HCT116 (cell line): ENCODE results near the gene ARGLU1.

Experiments
- EZH2phosphoT487 ChIP-seq: fragments of 200-600 bp; IDR thresholded peaks from 2 replicates; pipeline ENCODE4 v1.6.1; 2018; ENCODE audit warnings: antibody characterized with exemption, borderline replicate concordance
- POLR2A ChIP-seq: IDR thresholded peaks from 2 replicates; pipeline ENCODE4 v1.7.0; 2011; ENCODE audit warnings: borderline replicate concordance; ENCODE audit not compliant: insufficient read depth, insufficient read length; ENCODE audit errors: extremely low read depth
- POLR2AphosphoS5 ChIP-seq: IDR thresholded peaks from 2 replicates; pipeline ENCODE4 v1.6.1; 2011; ENCODE audit warnings: mild to moderate bottlenecking, low read depth, low read length, moderate library complexity
- SIN3A ChIP-seq: IDR thresholded peaks from 2 replicates; pipeline ENCODE4 v1.6.1; 2012; ENCODE audit warnings: low read depth
- TCF7L2 ChIP-seq: IDR thresholded peaks from 2 replicates; pipeline ENCODE4 v1.7.0; 2011; ENCODE audit warnings: borderline replicate concordance, inconsistent platforms; ENCODE audit not compliant: insufficient read depth, insufficient read length; ENCODE audit errors: extremely low read depth
- YY1 ChIP-seq: IDR thresholded peaks from 2 replicates; pipeline ENCODE4 v1.6.1; 2011; ENCODE audit warnings: low read length, low read depth, moderate library complexity, mild to moderate bottlenecking; ENCODE audit not compliant: insufficient replicate concordance; ENCODE audit errors: extremely low read depth
- ZFX ChIP-seq: fragments of 450-650 bp; IDR thresholded peaks from 2 replicates; pipeline ENCODE4 v1.6.1; 2017
- TF ChIP-seq, protein P1 (sequence below), 3 experiments: fragments of 200-600 bp in 1 of 3; sonication (generic) in 1 of 3; IDR thresholded peaks in 2 of 3; conservative IDR thresholded peaks in 1 of 3; 2 replicates each; pipeline ENCODE4 v1.5.1; 2012 to 2017; ENCODE audit warnings: low read depth in 2 of 3, low read length in 2 of 3, antibody characterized with exemption in 1 of 3, borderline replicate concordance in 1 of 3, control low read depth in 1 of 3, mild to moderate bottlenecking in 1 of 3, mixed read lengths in 1 of 3, mixed run types in 1 of 3, moderate library complexity in 1 of 3; ENCODE audit not compliant: insufficient read depth in 1 of 3
- TF ChIP-seq, protein P2 (sequence below): IDR thresholded peaks from 2 replicates; pipeline ENCODE4 v1.6.1; 2012
- TF ChIP-seq, protein P3 (sequence below): IDR thresholded peaks from 2 replicates; pipeline ENCODE4 v1.6.1; 2012; ENCODE audit warnings: low read depth
- TF ChIP-seq, protein P4 (sequence below): IDR thresholded peaks from 2 replicates; pipeline ENCODE4 v1.6.1; 2012
- TF ChIP-seq, protein P5 (sequence below): IDR thresholded peaks from 2 replicates; pipeline ENCODE4 v1.6.1; 2011; ENCODE audit warnings: mild to moderate bottlenecking, low read length, moderate library complexity; ENCODE audit not compliant: insufficient replicate concordance; ENCODE audit errors: extremely low read depth

DNA sequence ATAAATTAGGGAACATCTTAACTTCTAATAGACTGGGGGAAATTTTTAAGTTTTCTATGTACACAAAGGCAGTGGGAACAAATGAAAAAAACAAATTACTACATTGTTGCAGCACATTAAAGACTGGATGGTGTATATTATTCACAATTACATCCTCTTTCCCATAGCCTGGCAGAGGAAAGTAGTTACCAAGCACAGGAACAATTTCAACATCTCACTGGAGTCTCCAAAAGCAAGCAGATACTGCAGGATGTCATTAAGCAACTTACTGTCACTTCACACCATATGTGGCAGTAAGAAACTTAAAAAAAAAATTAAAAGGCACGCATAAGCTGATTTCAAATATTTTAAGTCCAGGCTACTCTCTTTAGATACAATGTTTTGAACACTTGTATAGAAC is 26.1 kb downstream of the ARGLU1 start:
- TF ChIP-seq, protein P1, sequence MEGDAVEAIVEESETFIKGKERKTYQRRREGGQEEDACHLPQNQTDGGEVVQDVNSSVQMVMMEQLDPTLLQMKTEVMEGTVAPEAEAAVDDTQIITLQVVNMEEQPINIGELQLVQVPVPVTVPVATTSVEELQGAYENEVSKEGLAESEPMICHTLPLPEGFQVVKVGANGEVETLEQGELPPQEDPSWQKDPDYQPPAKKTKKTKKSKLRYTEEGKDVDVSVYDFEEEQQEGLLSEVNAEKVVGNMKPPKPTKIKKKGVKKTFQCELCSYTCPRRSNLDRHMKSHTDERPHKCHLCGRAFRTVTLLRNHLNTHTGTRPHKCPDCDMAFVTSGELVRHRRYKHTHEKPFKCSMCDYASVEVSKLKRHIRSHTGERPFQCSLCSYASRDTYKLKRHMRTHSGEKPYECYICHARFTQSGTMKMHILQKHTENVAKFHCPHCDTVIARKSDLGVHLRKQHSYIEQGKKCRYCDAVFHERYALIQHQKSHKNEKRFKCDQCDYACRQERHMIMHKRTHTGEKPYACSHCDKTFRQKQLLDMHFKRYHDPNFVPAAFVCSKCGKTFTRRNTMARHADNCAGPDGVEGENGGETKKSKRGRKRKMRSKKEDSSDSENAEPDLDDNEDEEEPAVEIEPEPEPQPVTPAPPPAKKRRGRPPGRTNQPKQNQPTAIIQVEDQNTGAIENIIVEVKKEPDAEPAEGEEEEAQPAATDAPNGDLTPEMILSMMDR (IDR thresholded peaks at IDR 0.05 in 2 of 3, conservative IDR thresholded peaks at IDR 0.05 in 1 of 3; ENCODE audit: borderline replicate concordance in 1 of 3, insufficient read depth in 1 of 3, low read depth in 2 of 3, low read length in 2 of 3) = no peak
- no peak for TF ChIP-seq YY1
- TF ChIP-seq POLR2AphosphoS5 = no peak
- TF ChIP-seq, protein P2, sequence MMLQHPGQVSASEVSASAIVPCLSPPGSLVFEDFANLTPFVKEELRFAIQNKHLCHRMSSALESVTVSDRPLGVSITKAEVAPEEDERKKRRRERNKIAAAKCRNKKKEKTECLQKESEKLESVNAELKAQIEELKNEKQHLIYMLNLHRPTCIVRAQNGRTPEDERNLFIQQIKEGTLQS = no peak
- TF ChIP-seq EZH2phosphoT487 = no peak
- no peak for TF ChIP-seq POLR2A
- TF ChIP-seq, protein P3, sequence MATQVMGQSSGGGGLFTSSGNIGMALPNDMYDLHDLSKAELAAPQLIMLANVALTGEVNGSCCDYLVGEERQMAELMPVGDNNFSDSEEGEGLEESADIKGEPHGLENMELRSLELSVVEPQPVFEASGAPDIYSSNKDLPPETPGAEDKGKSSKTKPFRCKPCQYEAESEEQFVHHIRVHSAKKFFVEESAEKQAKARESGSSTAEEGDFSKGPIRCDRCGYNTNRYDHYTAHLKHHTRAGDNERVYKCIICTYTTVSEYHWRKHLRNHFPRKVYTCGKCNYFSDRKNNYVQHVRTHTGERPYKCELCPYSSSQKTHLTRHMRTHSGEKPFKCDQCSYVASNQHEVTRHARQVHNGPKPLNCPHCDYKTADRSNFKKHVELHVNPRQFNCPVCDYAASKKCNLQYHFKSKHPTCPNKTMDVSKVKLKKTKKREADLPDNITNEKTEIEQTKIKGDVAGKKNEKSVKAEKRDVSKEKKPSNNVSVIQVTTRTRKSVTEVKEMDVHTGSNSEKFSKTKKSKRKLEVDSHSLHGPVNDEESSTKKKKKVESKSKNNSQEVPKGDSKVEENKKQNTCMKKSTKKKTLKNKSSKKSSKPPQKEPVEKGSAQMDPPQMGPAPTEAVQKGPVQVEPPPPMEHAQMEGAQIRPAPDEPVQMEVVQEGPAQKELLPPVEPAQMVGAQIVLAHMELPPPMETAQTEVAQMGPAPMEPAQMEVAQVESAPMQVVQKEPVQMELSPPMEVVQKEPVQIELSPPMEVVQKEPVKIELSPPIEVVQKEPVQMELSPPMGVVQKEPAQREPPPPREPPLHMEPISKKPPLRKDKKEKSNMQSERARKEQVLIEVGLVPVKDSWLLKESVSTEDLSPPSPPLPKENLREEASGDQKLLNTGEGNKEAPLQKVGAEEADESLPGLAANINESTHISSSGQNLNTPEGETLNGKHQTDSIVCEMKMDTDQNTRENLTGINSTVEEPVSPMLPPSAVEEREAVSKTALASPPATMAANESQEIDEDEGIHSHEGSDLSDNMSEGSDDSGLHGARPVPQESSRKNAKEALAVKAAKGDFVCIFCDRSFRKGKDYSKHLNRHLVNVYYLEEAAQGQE = no peak
- TF ChIP-seq, protein P4, sequence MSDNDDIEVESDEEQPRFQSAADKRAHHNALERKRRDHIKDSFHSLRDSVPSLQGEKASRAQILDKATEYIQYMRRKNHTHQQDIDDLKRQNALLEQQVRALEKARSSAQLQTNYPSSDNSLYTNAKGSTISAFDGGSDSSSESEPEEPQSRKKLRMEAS = no peak
- no peak for TF ChIP-seq SIN3A
- no peak for TF ChIP-seq TCF7L2
- TF ChIP-seq ZFX = no peak
- TF ChIP-seq, protein P5, sequence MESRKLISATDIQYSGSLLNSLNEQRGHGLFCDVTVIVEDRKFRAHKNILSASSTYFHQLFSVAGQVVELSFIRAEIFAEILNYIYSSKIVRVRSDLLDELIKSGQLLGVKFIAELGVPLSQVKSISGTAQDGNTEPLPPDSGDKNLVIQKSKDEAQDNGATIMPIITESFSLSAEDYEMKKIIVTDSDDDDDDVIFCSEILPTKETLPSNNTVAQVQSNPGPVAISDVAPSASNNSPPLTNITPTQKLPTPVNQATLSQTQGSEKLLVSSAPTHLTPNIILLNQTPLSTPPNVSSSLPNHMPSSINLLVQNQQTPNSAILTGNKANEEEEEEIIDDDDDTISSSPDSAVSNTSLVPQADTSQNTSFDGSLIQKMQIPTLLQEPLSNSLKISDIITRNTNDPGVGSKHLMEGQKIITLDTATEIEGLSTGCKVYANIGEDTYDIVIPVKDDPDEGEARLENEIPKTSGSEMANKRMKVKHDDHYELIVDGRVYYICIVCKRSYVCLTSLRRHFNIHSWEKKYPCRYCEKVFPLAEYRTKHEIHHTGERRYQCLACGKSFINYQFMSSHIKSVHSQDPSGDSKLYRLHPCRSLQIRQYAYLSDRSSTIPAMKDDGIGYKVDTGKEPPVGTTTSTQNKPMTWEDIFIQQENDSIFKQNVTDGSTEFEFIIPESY = no peak
